GM18909 (cell line): Measurements from ENCODE around the gene PER3.

ENCODE experiments used
- ATAC-seq: cut with Tn5 transposase; IDR thresholded peaks from one replicate; pipeline ENCODE4 v1.9.1; 2021; ENCODE audit warnings: mild to moderate bottlenecking; ENCODE audit not compliant: unreplicated experiment, poor library complexity

Gene PER3

GRCh38 chr1:7827126-7827955 is 43.2 kb downstream of the PER3 start:
- ATAC-seq, result no peak

- ATAC-seq, result no peak
Measured at GRCh38 chr1:7831458-7831857, 47.4 kb downstream of the PER3 start.

GRCh38 chr1:7833035-7833434 is 48.9 kb downstream of the PER3 start:
- ATAC-seq, result no peak

GRCh38 chr1:7838714-7839113 is 54.6 kb downstream of the PER3 start:
- ATAC-seq, result no peak

- ATAC-seq, result no peak
Measured at GRCh38 chr1:7839526-7839925, 55.4 kb downstream of the PER3 start.

- ATAC-seq, result no peak
Measured at GRCh38 chr1:7842517-7842916, 58.4 kb downstream of the PER3 start.

- no peak for ATAC-seq
Measured at GRCh38 chr1:7845761-7846160, 61.7 kb downstream of the PER3 start.

GRCh38 chr1:7846656-7847055 is 62.6 kb downstream of the PER3 start:
- ATAC-seq, result no peak

- no peak for ATAC-seq
Measured at GRCh38 chr1:7847599-7847998, 63.5 kb downstream of the PER3 start.

GRCh38 chr1:7850786-7851185 is 66.7 kb downstream of the PER3 start:
- ATAC-seq, result no peak

- no peak for ATAC-seq
Measured at GRCh38 chr1:7852804-7853683, 69.0 kb downstream of the PER3 start, which contains the start of gene UTS2. TSS of gene UTS2 (minus strand) at chr1:7853065. CDS start at chr1:7853003, 62 bp downstream.

- ATAC-seq, result no peak
Measured at GRCh38 chr1:7853684-7854026, 69.6 kb downstream of the PER3 start.

- no peak for ATAC-seq
Measured at GRCh38 chr1:7856345-7856744, 72.3 kb downstream of the PER3 start.

GRCh38 chr1:7857000-7857399 is 72.9 kb downstream of the PER3 start:
- ATAC-seq, result no peak

- ATAC-seq, result no peak
Measured at GRCh38 chr1:7857985-7858384, 73.9 kb downstream of the PER3 start.

GRCh38 chr1:7859406-7859805 is 75.3 kb downstream of the PER3 start:
- ATAC-seq, result no peak

GRCh38 chr1:7860130-7860529 is 76.0 kb downstream of the PER3 start:
- no peak for ATAC-seq

- ATAC-seq, result no peak
Measured at GRCh38 chr1:7861452-7861851, 77.4 kb downstream of the PER3 start.

- no peak for ATAC-seq
Measured at GRCh38 chr1:7862211-7863060, 78.3 kb downstream of the PER3 start.

- ATAC-seq, result no peak
Measured at GRCh38 chr1:7863756-7864328, 79.8 kb downstream of the PER3 start.
